H1 (cell line): ENCODE data around the gene ZNF175. TPM values are rescaled to one million over a fixed set of nuclear protein-coding genes. Genes with fewer than 3 reads are reported as not detected.

ENCODE experiments used
- CTCF ChIA-PET: fragments of 300-600 bp; sonication (Branson Sonifier 250); formaldehyde crosslinking; loops from one replicate; lab custom pipeline; 2021; ENCODE audit not compliant: partially characterized antibody; lab: Charles Lee
- POLR2A ChIA-PET: fragments of 300-600 bp; sonication (Branson Sonifier 250); formaldehyde crosslinking; loops from one replicate; lab custom pipeline; 2021; ENCODE audit warnings: inconsistent platforms; ENCODE audit not compliant: partially characterized antibody; lab: Charles Lee
- DNase-seq, 2 experiments: peaks; one replicate each; pipeline versions ENCODE4 v3.0.0 to v3.0.0-alpha.2; 2010 to 2022; ENCODE audit warnings: low spot score in 2 of 2, low read depth in 1 of 2, mixed read lengths in 1 of 2
- FAIRE-seq: peaks from 2 replicates; lab custom pipeline; 2011; peaks lifted over from hg19 to GRCh38; lab: Jason Lieb, UNC
- H2AFZ ChIP-seq: 2 replicates; pipeline ENCODE4 v1.8.1; 2012; ENCODE audit warnings: low read length, inconsistent platforms
- H2AK5ac ChIP-seq: 2 replicates; pipeline ENCODE4 v1.6.1; 2013; ENCODE audit warnings: low read depth, low read length
- H2BK120ac ChIP-seq: replicated peaks from 2 replicates; pipeline ENCODE3; 2013; ENCODE audit warnings: low read depth, low read length, inconsistent platforms
- H2BK12ac ChIP-seq: 2 replicates; pipeline ENCODE4 v1.6.1; 2013; ENCODE audit warnings: low read depth, low read length
- H2BK15ac ChIP-seq: 2 replicates; pipeline ENCODE4 v1.6.1; 2013; ENCODE audit warnings: low read length
- H2BK20ac ChIP-seq: 2 replicates; pipeline ENCODE4 v1.6.1; 2013; ENCODE audit warnings: low read length
- H2BK5ac ChIP-seq: 2 replicates; pipeline ENCODE4 v1.6.1; 2013; ENCODE audit warnings: low read depth, low read length
- H3K14ac ChIP-seq: 2 replicates; pipeline ENCODE4 v1.6.1; 2013; ENCODE audit warnings: inconsistent platforms; ENCODE audit not compliant: insufficient read length
- H3K18ac ChIP-seq: 2 replicates; pipeline ENCODE4 v1.6.1; 2013; ENCODE audit warnings: low read length; ENCODE audit errors: extremely low read depth
- H3K23ac ChIP-seq: 2 replicates; pipeline ENCODE4 v1.6.1; 2013; ENCODE audit warnings: inconsistent platforms; ENCODE audit not compliant: insufficient read length
- H3K23me2 ChIP-seq: 2 replicates; pipeline ENCODE4 v1.6.1; 2013; ENCODE audit warnings: low read depth, low read length
- H3K27ac ChIP-seq: 2 replicates; pipeline ENCODE4 v1.6.1; 2011; ENCODE audit warnings: low read depth, low read length, inconsistent platforms
- H3K27me3 ChIP-seq, 4 experiments: replicated peaks in 1 of 4; 1 replicate in 1 of 4; 2 replicates in 3 of 4; pipeline versions ENCODE4 v1.6.1 to v1.8.1; 2011 to 2013; ENCODE audit warnings: low read length in 3 of 4, mild to moderate bottlenecking in 3 of 4, inconsistent platforms in 2 of 4, mixed read lengths in 2 of 4, moderate library complexity in 1 of 4; ENCODE audit not compliant: control insufficient read depth in 3 of 4, insufficient read depth in 3 of 4; ENCODE audit errors: extremely low read depth in 1 of 4
- H3K36me3 ChIP-seq, 4 experiments: 2 replicates each; pipeline versions ENCODE4 v1.6.1 to v1.8.1; 2011 to 2013; ENCODE audit warnings: mild to moderate bottlenecking in 4 of 4, low read length in 3 of 4, moderate library complexity in 2 of 4, control low read depth in 1 of 4, inconsistent platforms in 1 of 4; ENCODE audit not compliant: insufficient read depth in 4 of 4, control insufficient read depth in 2 of 4
- H3K4ac ChIP-seq: replicated peaks from 2 replicates; pipeline ENCODE3; 2013; ENCODE audit warnings: low read length, low read depth, mixed read lengths, inconsistent platforms; ENCODE audit not compliant: insufficient read length
- H3K4me1 ChIP-seq, 4 experiments: replicated peaks in 1 of 4; 1 replicate in 1 of 4; 2 replicates in 3 of 4; pipeline versions ENCODE4 v1.6.1 to v1.8.1; 2011 to 2013; ENCODE audit warnings: low read length in 3 of 4, inconsistent platforms in 2 of 4, mixed read lengths in 1 of 4; ENCODE audit not compliant: insufficient read depth in 4 of 4, control insufficient read depth in 3 of 4
- H3K4me2 ChIP-seq, 2 experiments: 2 replicates each; pipeline versions ENCODE4 v1.6.1 to v1.8.1; 2011 to 2013; ENCODE audit warnings: low read depth in 2 of 2, low read length in 2 of 2, control low read depth in 1 of 2, inconsistent platforms in 1 of 2, mild to moderate bottlenecking in 1 of 2; ENCODE audit not compliant: insufficient read depth in 1 of 2
- H3K4me3 ChIP-seq, 4 experiments: fragments of 200-600, 300-600 bp in 1 of 4; sonication (generic), shearing (Covaris generic), sonication (Bioruptor Twin) in 1 of 4; 2 replicates each; pipeline versions ENCODE4 v1.5.1 to v1.8.1; 2011 to 2016; ENCODE audit warnings: low read length in 4 of 4, low read depth in 3 of 4, control low read depth in 2 of 4, inconsistent platforms in 2 of 4, mild to moderate bottlenecking in 2 of 4, mixed read lengths in 1 of 4, moderate library complexity in 1 of 4; ENCODE audit not compliant: insufficient read depth in 2 of 4; ENCODE audit errors: extremely low read depth in 1 of 4
- H3K56ac ChIP-seq: replicated peaks from 2 replicates; pipeline ENCODE3; 2013; ENCODE audit warnings: low read depth, mild to moderate bottlenecking, mixed read lengths, low read length, inconsistent platforms; ENCODE audit not compliant: insufficient read length
- H3K79me1 ChIP-seq: 2 replicates; pipeline ENCODE4 v1.6.1; 2013; ENCODE audit warnings: low read depth, low read length, control low read depth
- H3K79me2 ChIP-seq, 2 experiments: 2 replicates each; pipeline versions ENCODE4 v1.6.1 to v1.8.1; 2012 to 2013; ENCODE audit warnings: low read length in 2 of 2, mild to moderate bottlenecking in 2 of 2, inconsistent platforms in 1 of 2; ENCODE audit not compliant: insufficient read depth in 2 of 2, control insufficient read depth in 1 of 2
- H3K9ac ChIP-seq, 4 experiments: replicated peaks in 1 of 4; 1 replicate in 1 of 4; 2 replicates in 3 of 4; pipeline versions ENCODE4 v1.6.1 to v1.8.1; 2011 to 2013; ENCODE audit warnings: low read depth in 3 of 4, low read length in 3 of 4, control low read depth in 2 of 4, mild to moderate bottlenecking in 2 of 4, moderate library complexity in 2 of 4, inconsistent platforms in 1 of 4; ENCODE audit errors: extremely low read depth in 1 of 4
- H3K9me3 ChIP-seq, 2 experiments: 2 replicates each; pipeline versions ENCODE4 v1.6.1 to v1.8.1; 2012 to 2013; ENCODE audit warnings: mild to moderate bottlenecking in 2 of 2, moderate library complexity in 2 of 2, control low read depth in 1 of 2, inconsistent platforms in 1 of 2, low read depth in 1 of 2, low read length in 1 of 2, mixed read lengths in 1 of 2; ENCODE audit not compliant: insufficient read depth in 2 of 2
- H4K20me1 ChIP-seq, 2 experiments: replicated peaks in 1 of 2; 2 replicates each; pipeline versions ENCODE3 to v1.8.1; 2011 to 2013; ENCODE audit warnings: inconsistent platforms in 2 of 2, low read length in 2 of 2, mild to moderate bottlenecking in 1 of 2; ENCODE audit not compliant: insufficient read depth in 2 of 2, control insufficient read depth in 1 of 2
- H4K5ac ChIP-seq: 2 replicates; pipeline ENCODE4 v1.6.1; 2013; ENCODE audit warnings: low read length, low read depth, mixed read lengths, inconsistent platforms; ENCODE audit not compliant: insufficient read length
- H4K8ac ChIP-seq: 2 replicates; pipeline ENCODE4 v1.8.0; 2013; ENCODE audit warnings: mild to moderate bottlenecking, moderate library complexity, low read length, inconsistent platforms; ENCODE audit not compliant: insufficient read depth; ENCODE audit errors: extremely low read depth
- H4K91ac ChIP-seq: replicated peaks from 2 replicates; pipeline ENCODE3; 2013; ENCODE audit warnings: low read length, mixed read lengths, inconsistent platforms; ENCODE audit not compliant: insufficient read length
- SP1 ChIP-seq: IDR thresholded peaks from 2 replicates; pipeline ENCODE4 v1.6.1; 2011; ENCODE audit warnings: low read depth, low read length
- YY1 ChIP-seq: IDR thresholded peaks from 2 replicates; pipeline ENCODE4 v1.6.1; 2011; ENCODE audit warnings: low read depth, mild to moderate bottlenecking, low read length
- WGBS, 2 experiments: shearing (Covaris generic) in 1 of 2; methylation state at CpG; one replicate each; pipeline versions ENCODE4 v1.1.6 to v1.1.7; 2013 to 2015; ENCODE audit warnings: low lambda C conversion rate in 2 of 2, mixed read lengths in 2 of 2, inconsistent platforms in 1 of 2, low coverage in 1 of 2, missing lambda C conversion rate in 1 of 2; ENCODE audit not compliant: insufficient replicate concordance in 2 of 2, insufficient coverage in 1 of 2, insufficient read length in 1 of 2; ENCODE audit errors: extremely low coverage in 1 of 2, missing lambda C conversion rate in 1 of 2; 5-methylcytosine and 5-hydroxymethylcytosine counted together
- polyA plus RNA-seq, 7 experiments: library from polyadenylated mRNA; depleted of rRNA in 3 of 7; stranded (reverse) in 5 of 7; unstranded in 2 of 7; fragments of >200 nt in 5 of 7; fragments of 200-250 nt in 2 of 7; gene quantifications; 1 replicate in 5 of 7; 2 replicates in 1 of 7; 4 replicates in 1 of 7; pipeline versions ENCODE4 v1.2.1 to v1.2.3, GENCODE V29; 2011 to 2013; ENCODE audit warnings: missing spikeins in 2 of 7, mixed read lengths in 2 of 7
- total RNA-seq: library from RNA; stranded (reverse); fragmentation: NEBNext Ultra II Directional; extraction: Animal tissue kit (Norgen Biotek cat#: 25700); gene quantifications from 2 replicates; pipeline ENCODE4 v1.2.1, GENCODE V29; 2021

Gene ZNF175
- total and polyA plus RNA-seq, 2 of the 8 experiments (the other 6 are each of a cell fraction or from before 2014, with no cell fraction given), result 1.7 to 11.1 TPM

DNA sequence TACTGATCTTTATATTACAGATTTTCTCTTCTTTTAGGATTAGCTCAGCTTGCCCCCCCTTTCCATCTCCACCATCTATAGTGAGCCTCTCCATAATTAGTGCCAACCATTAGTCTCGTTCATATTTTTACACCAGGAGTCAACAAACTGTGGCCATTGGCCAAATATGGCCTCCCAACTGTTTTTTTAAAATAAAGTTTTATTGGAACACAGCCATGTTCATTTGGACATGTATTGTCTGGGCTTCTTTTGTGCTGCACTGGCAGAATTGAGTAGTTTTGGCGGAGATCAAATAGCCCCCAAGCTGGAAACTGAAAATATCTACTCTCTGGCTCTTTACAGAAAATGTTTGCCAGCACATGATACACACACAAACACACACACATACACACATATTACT, 18.4 kb downstream of the ZNF175 start:
- Histone ChIP-seq H2BK20ac (no peak overlapping the region), H3K9me3 (peaks cover 26 to 29% of the 10 kb centered on the region in 2 experiments), H2BK12ac (no peak overlapping the region), H2BK15ac (no peak overlapping the region), H3K56ac (no peak overlapping the region), H2AK5ac (no peak overlapping the region), H3K4me1 (peaks cover 0 to 7% (median 4%) of the 10 kb centered on the region in 4 experiments; a peak in 4 of 7 replicates), H3K27me3 (peaks cover 0 to 1% (median 0%) of the 10 kb centered on the region in 4 experiments; a peak in 1 of 7 replicates), H3K9ac (no peak overlapping the region), H3K4ac (no peak overlapping the region), H2AFZ (no peak overlapping the region), H3K14ac (no peak overlapping the region), H3K4me3 (no peak overlapping the region), H4K91ac (no peak overlapping the region), H3K27ac (no peak overlapping the region), H3K36me3 (peaks cover 0 to 30% (median 19%) of the 10 kb centered on the region in 4 experiments; a peak in 7 of 8 replicates), H4K5ac (no peak overlapping the region), H2BK120ac (no peak overlapping the region), H3K18ac (no peak overlapping the region), H4K8ac (no peak overlapping the region), H3K23me2 (peaks cover 6% of the 10 kb centered on the region), H3K79me1 (no peaks in the 10 kb centered on the region), H2BK5ac (no peak overlapping the region), H3K4me2 (no peak overlapping the region), H3K79me2 (no peaks in the 10 kb centered on the region), H4K20me1 (no peaks in the 10 kb centered on the region), H3K23ac (no peak overlapping the region)
- TF ChIP-seq SP1 (no peak), YY1 (no peak)
- ChIA-PET POLR2A (no interaction called here), CTCF (no interaction called here)
- DNase-seq (no peak), FAIRE-seq (no peak)
- 88% methylated on average over 2 of the region's 2 CpGs; no CpG with 5 or more reads in 1 of the 2 experiments for WGBS, 2 experiments
